GM23248 (cell line): ENCODE measurements around the gene CARMIL1.

Experiments used
- EZH2 ChIP-seq: fragments of 200-600 bp; sonication (generic); IDR thresholded peaks from 2 replicates; pipeline ENCODE4 v1.6.1; 2018; ENCODE audit warnings: antibody characterized with exemption, mild to moderate bottlenecking; ENCODE audit not compliant: insufficient read depth, poor library complexity, severe bottlenecking
- EZH2phosphoT487 ChIP-seq: fragments of 200-600 bp; sonication (generic); IDR thresholded peaks from 2 replicates; pipeline ENCODE4 v1.6.1; 2018; ENCODE audit warnings: antibody characterized with exemption, moderate library complexity, mild to moderate bottlenecking, low read depth; ENCODE audit not compliant: insufficient read depth

DNA sequence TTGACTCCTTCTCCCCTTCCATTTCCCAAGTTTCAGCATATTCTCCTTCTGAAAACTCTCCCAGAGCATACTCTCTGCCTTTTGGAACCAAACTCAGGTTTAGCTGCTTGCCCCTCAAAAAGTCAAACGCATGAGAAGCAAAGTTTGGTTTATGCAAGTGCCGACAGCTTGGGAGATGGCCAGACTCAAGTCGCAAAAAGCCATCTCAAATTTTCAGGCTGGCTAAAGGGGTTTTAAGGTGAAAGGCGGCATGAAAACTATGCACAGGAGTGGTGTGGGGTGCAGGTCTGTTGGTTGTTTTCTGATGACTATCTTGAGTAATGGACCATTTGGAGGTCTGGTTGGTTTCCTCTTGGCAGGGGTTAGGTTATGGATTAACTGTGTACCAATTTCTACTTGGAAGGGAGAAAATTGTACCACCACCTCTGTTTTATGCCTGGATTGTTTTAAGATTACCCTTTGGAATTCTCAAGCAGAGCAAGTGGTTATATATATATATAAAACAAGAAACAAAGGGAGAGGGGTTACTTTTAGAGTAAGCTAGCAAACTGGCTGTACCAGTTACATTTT lies 320.4 kb downstream of the CARMIL1 start:
- no peak for TF ChIP-seq EZH2
- no peak for TF ChIP-seq EZH2phosphoT487
